ENCODE data around the gene SLC25A21. TPM values are rescaled to one million over a fixed set of nuclear protein-coding genes. Genes with fewer than 3 reads are reported as not detected.

The SLC25A21 gene
- total RNA-seq, 1 experiment from 2014 or later, result 7.1 TPM

DNA sequence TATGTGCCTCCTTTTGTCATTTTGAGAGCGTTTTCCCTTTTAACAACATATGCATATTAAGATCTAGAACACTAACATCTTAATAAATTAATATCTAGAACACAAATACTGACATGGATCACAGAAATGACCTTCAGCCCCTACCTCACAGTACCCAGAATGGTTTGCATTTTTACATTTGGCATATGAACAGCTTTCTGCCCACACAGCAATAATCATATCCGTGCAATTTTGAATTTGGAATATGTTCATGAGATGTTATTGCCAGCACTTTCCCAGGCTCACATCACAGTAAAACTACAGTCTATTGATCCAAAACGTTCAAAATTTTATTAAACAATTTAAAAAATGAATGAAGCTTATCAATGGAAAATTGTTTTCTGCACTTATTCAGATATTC, 114.6 kb downstream of the SLC25A21 start:
- Histone ChIP-seq H2BK120ac (ENCODE audit: low read depth, low read length, poor library complexity, severe bottlenecking) (no peak overlapping the region), H3K9me3 (ENCODE audit: control insufficient read depth, low read depth, low read length) (no peaks in the 10 kb centered on the region), H4K20me1 (ENCODE audit: control insufficient read depth, insufficient read depth, insufficient read length) (no peaks in the 10 kb centered on the region), H3K18ac (ENCODE audit: insufficient read length, low read depth, low read length) (no peak overlapping the region), H3K23me2 (ENCODE audit: insufficient read length, low read depth, low read length, poor library complexity, severe bottlenecking) (no peaks in the 10 kb centered on the region), H2BK5ac (ENCODE audit: insufficient read length, low read length) (no peak overlapping the region), H4K5ac (ENCODE audit: insufficient read length, low read depth, low read length) (no peak overlapping the region), H3K14ac (ENCODE audit: insufficient read depth, low read length) (no peak overlapping the region), H3K4me1 (ENCODE audit: insufficient read depth, low read length) (peaks cover 3% of the 10 kb centered on the region; the same call in 1 of the 2 replicates), H3K9ac (ENCODE audit: extremely low read depth, insufficient read length, low read length) (no peak overlapping the region), H2AFZ (ENCODE audit: low read length) (no peak overlapping the region), H4K91ac (ENCODE audit: insufficient read length, low read depth, low read length) (no peak overlapping the region), H2BK12ac (ENCODE audit: insufficient read length, low read depth, low read length) (no peak overlapping the region), H3K79me1 (ENCODE audit: insufficient read depth, low read depth, low read length, poor library complexity, severe bottlenecking) (no peaks in the 10 kb centered on the region), H2BK20ac (ENCODE audit: low read depth, low read length, poor library complexity, severe bottlenecking) (no peak overlapping the region), H3K27me3 (ENCODE audit: insufficient read depth, low read length) (no peaks in the 10 kb centered on the region), H3K27ac (ENCODE audit: insufficient read length, low read depth, low read length) (no peak overlapping the region), H3K4ac (ENCODE audit: low read depth, low read length) (no peak overlapping the region), H3K4me2 (ENCODE audit: insufficient read depth, insufficient read length, low read length) (no peak overlapping the region), H4K8ac (replicated peaks; ENCODE audit: insufficient read length, low read depth, low read length) (no peak overlapping the region), H3T11ph (ENCODE audit: low read length) (no peak overlapping the region), H3K79me2 (ENCODE audit: insufficient read depth, low read length) (no peaks in the 10 kb centered on the region), H2BK15ac (ENCODE audit: low read depth, low read length) (no peak overlapping the region), H3K56ac (ENCODE audit: insufficient read length, low read depth, low read length) (no peak overlapping the region), H2AK5ac (ENCODE audit: insufficient read length, low read length) (no peak overlapping the region), H3K23ac (ENCODE audit: insufficient read length, low read depth, low read length) (no peak overlapping the region)
- Mint-ChIP-seq H3K4me3 (no peak overlapping the region), H3K36me3 (ENCODE audit: insufficient read depth in 1 of 3, low read depth in 3 of 3) (peaks cover 0 to 11% (median 3%) of the 10 kb centered on the region in 3 experiments; a peak in 4 of 7 replicates), H3K27ac (no peak overlapping the region), H3K4me1 (peaks cover 31 to 38% of the 10 kb centered on the region in 2 experiments), H3K27me3 (ENCODE audit: low read depth) (no peaks in the 10 kb centered on the region), H3K9me3 (peaks cover 6 to 12% of the 10 kb centered on the region in 2 experiments; a peak in 4 of 5 replicates)
- no peak for TF ChIP-seq CTCF (conservative IDR thresholded peaks at IDR 0.05)
- no peak for DNase-seq
- WGBS (ENCODE audit: extremely low coverage, insufficient read length, low lambda C conversion rate), result no CpG with 5 or more reads among the region's 3 CpGs

All from H9 (cell line).